Heart left ventricle (tissue), 16 donors: Measurements from ENCODE around the gene RPAP3. TPM values are rescaled to one million over a fixed set of nuclear protein-coding genes. Genes with fewer than 3 reads are reported as not detected.

Experiments
- ATAC-seq, 4 donors: fragments of 200-7000 bp; cut with Tn5 transposase; one replicate each; pipeline ENCODE4 v1.9.1; 2020 to 2022; ENCODE audit warnings: moderate library complexity in 4 of 4, mild to moderate bottlenecking in 3 of 4, moderate number of reproducible peaks in 1 of 4
- DNase-seq, 5 donors: peaks; one replicate each; pipeline ENCODE4 v3.0.0-alpha.2; 2020
- H3K27ac ChIP-seq, 12 donors: fragments of 200-600 bp; sonication (generic) in 4 of 12; one replicate each; pipeline versions ENCODE4 v1.5.0 to v1.8.0; 2016 to 2022; ENCODE audit warnings: mild to moderate bottlenecking in 2 of 12
- H3K27me3 ChIP-seq, 9 donors: fragments of 200-600 bp; sonication (generic) in 2 of 9; one replicate each; pipeline versions ENCODE4 v1.5.1 to v1.8.0; 2016 to 2022; ENCODE audit warnings: mild to moderate bottlenecking in 3 of 9
- H3K36me3 ChIP-seq, 9 donors: fragments of 200-600 bp; sonication (generic) in 2 of 9; one replicate each; pipeline versions ENCODE4 v1.5.0 to v1.8.0; 2018 to 2022; ENCODE audit warnings: mild to moderate bottlenecking in 2 of 9
- H3K4me1 ChIP-seq, 12 donors: fragments of 200-600 bp; sonication (generic) in 4 of 12; one replicate each; pipeline versions ENCODE4 v1.5.0 to v1.8.0; 2016 to 2022; ENCODE audit warnings: mild to moderate bottlenecking in 3 of 12
- H3K4me3 ChIP-seq, 12 donors: fragments of 200-600 bp; sonication (generic) in 4 of 12; one replicate each; pipeline versions ENCODE4 v1.5.0 to v1.8.0; 2017 to 2022; ENCODE audit warnings: mild to moderate bottlenecking in 9 of 12, moderate library complexity in 4 of 12
- H3K9me3 ChIP-seq, 12 donors: fragments of 200-600 bp; sonication (generic) in 4 of 12; one replicate each; pipeline versions ENCODE4 v1.5.0 to v1.8.0; 2016 to 2022; ENCODE audit warnings: mild to moderate bottlenecking in 1 of 12
- CTCF ChIP-seq, 12 donors: fragments of 200-600 bp; sonication (generic) in 4 of 12; IDR thresholded peaks; one replicate each; pipeline versions ENCODE4 v1.5.0 to v1.8.0; 2018 to 2022; ENCODE audit warnings: antibody characterized with exemption in 12 of 12, mild to moderate bottlenecking in 5 of 12
- POLR2A ChIP-seq, 2 donors: fragments of 450-650 bp; IDR thresholded peaks; one replicate each; pipeline ENCODE4 v1.6.1; 2017; ENCODE audit warnings: antibody characterized with exemption in 2 of 2, mild to moderate bottlenecking in 2 of 2, moderate library complexity in 2 of 2
- WGBS, 4 donors: extraction: QIAGEN DNeasy Blood & Tissue Kit in 2 of 4; methylation state at CpG; one replicate each; pipeline versions ENCODE4 v1.1.5 to v1.1.7; 2013 to 2018; 5-methylcytosine and 5-hydroxymethylcytosine counted together
- intact Hi-C, 10 donors: fragments of 100-400 bp; cut with DNase I; formaldehyde crosslinking; loops; one replicate each; pipeline versions ENCODE4 v1.11.1 to v1.14.2; 2022
- long read RNA-seq, 3 donors: library from polyadenylated mRNA; unstranded; transcript quantifications; one replicate each; pipeline ENCODE4 v2.0.0, GENCODE V29; 2020 to 2021
- polyA plus RNA-seq, 2 donors: library from polyadenylated mRNA; stranded (reverse); fragments of 200-250 nt; gene quantifications; one replicate each; pipeline ENCODE4 v1.2.3, GENCODE V29; 2013
- total RNA-seq, 9 donors: library from RNA; depleted of rRNA in 2 of 9; stranded (reverse); fragments of >200 nt in 2 of 9; fragmentation: NEBNext Ultra II Directional in 3 of 9; extraction: Animal tissue kit (Norgen Biotek cat#: 25700) in 3 of 9; gene quantifications; one replicate each; pipeline versions ENCODE4 v1.1.0 to v1.2.4, GENCODE V29; 2016 to 2023
- donor health status: ischemic (EF 13 %, LVEDD 7.1; RV severe dilation, severe dysfunction).
- donor health status: healthy with polysubstance abuse.
- donor health status: DM: no; HTN: yes; CAD: no.
- donor health status: DM: no; HTN: no; CAD: no.
- donor health status: ischemic (EF 25% LVEDD 6.9; RV normal size, moderate dysfunction).
- donor health status: ischemic (EF 25% LVEDD 5.7; RV mildly dilated, moderate dysfunction).
- donor health status: healthy.
- donor health status: DM: yes; HTN: yes; CAD: no.
- donor health status: ischemic (EF 35%, LVEDD 5.7; RV mildly dilated, moderate dysfunction).
- donor health status: nonischemic (EF 11% LVEDD 7.7; RV severe dilation, severe dysfunction).
- donor health status: DM: yes; HTN: yes; CAD: no.
- donor health status: PGD.
- donor health status: ischemic (EF 29% LVEDD 5.4; RV normal size, mild dysfunction).
- donor health status: nonischemic (EF 23%, LVEDD 6.1; RV moderate dilation, normal function).

RPAP3 gene, protein sequence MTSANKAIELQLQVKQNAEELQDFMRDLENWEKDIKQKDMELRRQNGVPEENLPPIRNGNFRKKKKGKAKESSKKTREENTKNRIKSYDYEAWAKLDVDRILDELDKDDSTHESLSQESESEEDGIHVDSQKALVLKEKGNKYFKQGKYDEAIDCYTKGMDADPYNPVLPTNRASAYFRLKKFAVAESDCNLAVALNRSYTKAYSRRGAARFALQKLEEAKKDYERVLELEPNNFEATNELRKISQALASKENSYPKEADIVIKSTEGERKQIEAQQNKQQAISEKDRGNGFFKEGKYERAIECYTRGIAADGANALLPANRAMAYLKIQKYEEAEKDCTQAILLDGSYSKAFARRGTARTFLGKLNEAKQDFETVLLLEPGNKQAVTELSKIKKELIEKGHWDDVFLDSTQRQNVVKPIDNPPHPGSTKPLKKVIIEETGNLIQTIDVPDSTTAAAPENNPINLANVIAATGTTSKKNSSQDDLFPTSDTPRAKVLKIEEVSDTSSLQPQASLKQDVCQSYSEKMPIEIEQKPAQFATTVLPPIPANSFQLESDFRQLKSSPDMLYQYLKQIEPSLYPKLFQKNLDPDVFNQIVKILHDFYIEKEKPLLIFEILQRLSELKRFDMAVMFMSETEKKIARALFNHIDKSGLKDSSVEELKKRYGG
- 10 to 100 TPM; 11.1 to 25.2 (median 22.3) TPM for total RNA-seq
- polyA plus RNA-seq = 10 to 100 TPM in 1 of 2 donors, 1 to 10 TPM in 1; 7.2 to 15.5 TPM
- long read RNA-seq, donor 1, full-length matches to known transcripts = 39 of 44 reads
- long read RNA-seq, donor 1, partial matches to known transcripts = 5 of 44 reads
- long read RNA-seq, donor 1, other reads (novel, unspliced or antisense) = 0 of 44 reads
- long read RNA-seq, donor 2, full-length matches to known transcripts = 52 of 61 reads
- long read RNA-seq, donor 2, partial matches to known transcripts = 6 of 61 reads
- long read RNA-seq, donor 2, other reads (novel, unspliced or antisense) = 3 of 61 reads
- long read RNA-seq, donor 3, full-length matches to known transcripts = 19 of 24 reads
- long read RNA-seq, donor 3, partial matches to known transcripts = 2 of 24 reads
- long read RNA-seq, donor 3, other reads (novel, unspliced or antisense) = 3 of 24 reads

GRCh38 chr12:47705566-47706425 lies at the start of gene RPAP3:
Gene RPAP3 (minus strand): TSS chr12:47706030. CDS start chr12:47702840, 3,190 bp downstream.
- peaks cover 0 to 55% (median 15%) of the 10 kb centered on the region in 12 donors for H3K4me1 ChIP-seq
- 0 to 1% (median 0%) methylated on average over 16 to 66 of the region's 66 CpGs for WGBS, 4 donors

DNA sequence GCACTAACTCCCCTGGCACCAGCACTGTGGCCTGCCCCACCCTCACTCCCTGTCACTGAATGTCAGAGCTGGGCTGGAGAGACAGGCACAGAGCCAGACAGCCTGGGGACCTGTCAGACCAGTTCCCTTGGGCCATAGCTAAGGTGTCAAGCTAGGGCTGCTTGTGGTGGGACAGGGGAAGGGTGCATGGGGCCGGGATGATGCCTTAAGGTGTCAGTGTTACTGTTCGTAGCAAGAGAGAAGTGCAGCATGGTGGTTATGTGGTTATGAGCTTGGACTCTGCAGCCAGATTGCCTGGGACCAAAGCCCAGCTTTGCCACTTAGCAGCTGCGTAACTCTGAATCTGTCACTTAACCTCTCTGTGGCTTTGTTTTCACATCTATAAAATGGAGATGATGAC lies 49.1 kb upstream of the RPAP3 start:
- Histone ChIP-seq H3K4me1 (peaks cover 18 to 81% (median 64%) of the 10 kb centered on the region in 12 donors), H3K9me3 (no peaks in the 10 kb centered on the region), H3K27ac (peak overlapping the region; percentile 64 to 90 (median 82)), H3K36me3 (peaks cover 0 to 19% (median 4%) of the 10 kb centered on the region in 9 donors), H3K27me3 (no peaks in the 10 kb centered on the region), H3K4me3 (peak overlapping the region in 5 of 12 donors; percentile 55 to 68 (median 65))
- intact Hi-C loops = loop anchor here in 1 of 10 donors (5.0 kb wide), 1 partner anchor 38 kb away; no protein-coding TSS in a partner anchor
- DNase-seq (peak in 4 of 5 donors; percentile 51 to 79 (median 67)), ATAC-seq (peak in 2 of 4 donors; percentile 33 to 35)
- TF ChIP-seq CTCF (IDR thresholded peaks at IDR 0.05) = no peak
- no peak for TF ChIP-seq POLR2A (IDR thresholded peaks at IDR 0.05)
- WGBS, 4 donors = 51 to 60% (median 55%) methylated on average over 3 of the region's 3 CpGs

More at GRCh38 chr12:47705566-47706425, at the start of gene RPAP3:
- no peaks in the 10 kb centered on the region for H3K9me3 ChIP-seq
- ATAC-seq (peak; percentile 95 to 99 (median 98)), DNase-seq (peak; percentile 96 to 98 (median 97))
- H3K36me3 ChIP-seq = peaks cover 0 to 17% (median 6%) of the 10 kb centered on the region in 9 donors
- H3K27ac ChIP-seq = peak within 1 kb of the TSS; percentile 28 to 94 (median 87)
- TF ChIP-seq POLR2A (IDR thresholded peaks at IDR 0.05) (peak in 1 of 2 donors; percentile 83), CTCF (IDR thresholded peaks at IDR 0.05) (peak; percentile 55 to 84 (median 68))
- H3K4me3 ChIP-seq = peak within 1 kb of the TSS; percentile 78 to 99 (median 94)
- intact Hi-C loops = no loop called here
- H3K27me3 ChIP-seq = no peaks in the 10 kb centered on the region

- H3K4me3 ChIP-seq = peak overlapping the region in 8 of 12 donors; percentile 0 to 67 (median 24)
- peaks cover 0 to 26% (median 9%) of the 10 kb centered on the region in 9 donors for H3K36me3 ChIP-seq
- no peaks in the 10 kb centered on the region for H3K9me3 ChIP-seq
- 74 to 81% (median 78%) methylated on average over 4 of the region's 4 CpGs for WGBS, 4 donors
- intact Hi-C loops = no loop called here
- H3K4me1 ChIP-seq = peaks cover 18 to 74% (median 60%) of the 10 kb centered on the region in 12 donors
- DNase-seq = peak in 1 of 5 donors; percentile 10
- no peak for ATAC-seq
- TF ChIP-seq POLR2A (IDR thresholded peaks at IDR 0.05) = no peak
- no peak for TF ChIP-seq CTCF (IDR thresholded peaks at IDR 0.05)
- H3K27ac ChIP-seq = peak overlapping the region; percentile 64 to 90 (median 82)
- no peaks in the 10 kb centered on the region for H3K27me3 ChIP-seq
Observed at GRCh38 chr12:47754126-47754525, 48.3 kb upstream of the RPAP3 start.
